Endothelial cell of umbilical vein (primary cell): ENCODE measurements around the gene ATP8A2. TPM values are rescaled to one million over a fixed set of nuclear protein-coding genes. Genes with fewer than 3 reads are reported as not detected.

Experiments
- BruUV-seq: library from RNA; stranded (reverse); fragments of 400-500 nt; replicated peaks from 2 replicates; lab custom pipeline; 2021; lab: Mats Ljungman, UMichigan
- CTCF ChIA-PET: fragments of 300-600, 350-600 bp; sonication (Branson Sonifier 250); formaldehyde crosslinking; loops from one replicate; lab custom pipeline; 2021; ENCODE audit warnings: antibody characterized with exemption, inconsistent platforms; lab: Charles Lee
- POLR2A ChIA-PET: fragments of 300-600, 350-600 bp; sonication (Branson Sonifier 250); formaldehyde crosslinking; loops from one replicate; lab custom pipeline; 2021; ENCODE audit warnings: antibody characterized with exemption, inconsistent platforms; lab: Charles Lee
- DNase-seq: peaks from one replicate; pipeline ENCODE4 v3.0.0-alpha.2; 2011; ENCODE audit warnings: low read depth, low spot score
- FAIRE-seq: peaks from 2 replicates; lab custom pipeline; 2011; peaks lifted over from hg19 to GRCh38; lab: Jason Lieb, UNC
- H2AFZ ChIP-seq: 2 replicates; pipeline ENCODE4 v1.6.0; 2012; ENCODE audit warnings: low read depth, low read length, control low read depth, inconsistent platforms
- H3K27ac ChIP-seq: 2 replicates; pipeline ENCODE4 v1.5.1; 2011; ENCODE audit warnings: low read depth, mild to moderate bottlenecking, control low read depth, low read length, moderate library complexity; ENCODE audit not compliant: insufficient read depth
- H3K27me3 ChIP-seq, 2 experiments: 2 replicates each; pipeline versions ENCODE4 v1.6.0 to v1.6.1; 2011; ENCODE audit warnings: low read length in 2 of 2, mixed read lengths in 1 of 2; ENCODE audit not compliant: control insufficient read depth in 2 of 2, insufficient read depth in 2 of 2
- H3K36me3 ChIP-seq, 2 experiments: 2 replicates in 1 of 2; 3 replicates in 1 of 2; pipeline ENCODE4 v1.5.1; 2011; ENCODE audit warnings: low read length in 2 of 2, mild to moderate bottlenecking in 1 of 2, moderate library complexity in 1 of 2; ENCODE audit not compliant: control insufficient read depth in 2 of 2, insufficient read depth in 2 of 2; ENCODE audit errors: extremely low read depth in 1 of 2
- H3K4me1 ChIP-seq: 3 replicates; pipeline ENCODE4 v1.5.1; 2011; ENCODE audit warnings: mild to moderate bottlenecking, low read length; ENCODE audit not compliant: control insufficient read depth, insufficient read depth; ENCODE audit errors: extremely low read depth
- H3K4me2 ChIP-seq: 2 replicates; pipeline ENCODE4 v1.6.1; 2011; ENCODE audit warnings: low read length, control low read depth, mixed read lengths; ENCODE audit not compliant: insufficient read depth
- H3K4me3 ChIP-seq, 3 experiments: fragments of 200-600 bp in 1 of 3; sonication (generic), shearing (Covaris generic) in 1 of 3; replicated peaks in 1 of 3; 2 replicates each; pipeline ENCODE4 v1.5.1; 2011 to 2016; ENCODE audit warnings: control low read depth in 3 of 3, low read length in 3 of 3, mild to moderate bottlenecking in 2 of 3, inconsistent platforms in 1 of 3, low read depth in 1 of 3, moderate library complexity in 1 of 3; ENCODE audit not compliant: insufficient read depth in 1 of 3
- H3K79me2 ChIP-seq: 2 replicates; pipeline ENCODE4 v1.6.0; 2012; ENCODE audit warnings: low read length, inconsistent platforms; ENCODE audit not compliant: control insufficient read depth, insufficient read depth
- H3K9ac ChIP-seq: replicated peaks from 2 replicates; pipeline ENCODE3; 2011; ENCODE audit warnings: low read length, control low read depth; ENCODE audit not compliant: insufficient read depth; ENCODE audit errors: extremely low read depth
- H3K9me1 ChIP-seq: replicated peaks from 3 replicates; pipeline ENCODE4 v1.6.0; 2011; ENCODE audit warnings: mild to moderate bottlenecking, low read length; ENCODE audit not compliant: control insufficient read depth, insufficient read depth; ENCODE audit errors: extremely low read depth
- H3K9me3 ChIP-seq: replicated peaks from 2 replicates; pipeline ENCODE4 v1.5.1; 2012; ENCODE audit warnings: low read length, inconsistent platforms; ENCODE audit not compliant: control insufficient read depth, insufficient read depth
- H4K20me1 ChIP-seq: replicated peaks from 2 replicates; pipeline ENCODE3; 2011; ENCODE audit warnings: mild to moderate bottlenecking, low read length; ENCODE audit not compliant: control insufficient read depth, insufficient read depth; ENCODE audit errors: extremely low read depth
- CTCF ChIP-seq, 2 donors: IDR thresholded peaks; 1 replicate in 1 of 2; 2 replicates in 1 of 2; pipeline ENCODE4 v1.5.1; 2011; ENCODE audit warnings: low read length in 2 of 2, mild to moderate bottlenecking in 2 of 2, moderate library complexity in 2 of 2, control low read depth in 1 of 2, inconsistent platforms in 1 of 2, low read depth in 1 of 2; ENCODE audit not compliant: insufficient read depth in 1 of 2; ENCODE audit errors: extremely low read depth in 1 of 2
- EZH2 ChIP-seq: IDR thresholded peaks from 2 replicates; pipeline ENCODE4 v1.6.1; 2012; ENCODE audit warnings: borderline replicate concordance, low read depth, mild to moderate bottlenecking, moderate library complexity, low read length, inconsistent platforms; ENCODE audit not compliant: severe bottlenecking
- FOS ChIP-seq: IDR thresholded peaks from 2 replicates; pipeline ENCODE4 v1.6.1; 2011; ENCODE audit warnings: mild to moderate bottlenecking, low read length, moderate library complexity, borderline replicate concordance; ENCODE audit not compliant: insufficient read depth
- GATA2 ChIP-seq: IDR thresholded peaks from 2 replicates; pipeline ENCODE4 v1.7.0; 2011; ENCODE audit warnings: low read depth, mild to moderate bottlenecking, moderate library complexity, mixed read lengths, low read length; ENCODE audit not compliant: insufficient read length, insufficient read depth
- JUN ChIP-seq: IDR thresholded peaks from 2 replicates; pipeline ENCODE4 v1.6.1; 2011; ENCODE audit warnings: borderline replicate concordance, low read depth; ENCODE audit not compliant: insufficient read length, insufficient read depth
- MAX ChIP-seq: IDR thresholded peaks from 2 replicates; pipeline ENCODE4 v1.6.1; 2011; ENCODE audit not compliant: insufficient read depth, insufficient read length
- MYC ChIP-seq: IDR thresholded peaks from one replicate; pipeline ENCODE4 v1.6.1; 2011; ENCODE audit warnings: mild to moderate bottlenecking, low read depth, low read length
- POLR2A ChIP-seq: IDR thresholded peaks from 2 replicates; pipeline ENCODE4 v1.6.1; 2012; ENCODE audit warnings: low read depth, mild to moderate bottlenecking, control low read depth, low read length
- POLR2AphosphoS5 ChIP-seq: IDR thresholded peaks from 2 replicates; pipeline ENCODE4 v1.6.1; 2012; ENCODE audit warnings: low read depth, mild to moderate bottlenecking, control low read depth, low read length, moderate library complexity; ENCODE audit not compliant: insufficient read depth
- dilution Hi-C: fragments of 300-500 bp; cut with MboI; formaldehyde crosslinking; loops from one replicate; pipeline ENCODE4 v1.15.0; 2019; ENCODE audit warnings: low sequenced_read_pairs; ENCODE audit not compliant: extremely low pct_ligation_motif_present
- intact Hi-C: fragments of 100-400 bp; cut with micrococcal nuclease; formaldehyde crosslinking; loops from one replicate; pipeline ENCODE4 v1.10.0; 2022
- polyA plus RNA-seq, 4 experiments: library from polyadenylated mRNA; depleted of rRNA in 3 of 4; stranded (reverse) in 3 of 4; unstranded in 1 of 4; fragments of >200 nt; gene quantifications; 2 replicates each; pipeline versions ENCODE4 v1.2.1 to v1.2.3, GENCODE V29; 2011 to 2012; ENCODE audit warnings: missing spikeins in 1 of 4
- total RNA-seq: library from RNA; stranded (reverse); gene quantifications from 2 replicates; pipeline ENCODE4 v1.2.3, GENCODE V29; 2021

ATP8A2 gene
- total and polyA plus RNA-seq, 2 donors (not counting 3 experiments of a cell fraction or from before 2014, with no cell fraction given) = 0.11 to 0.49 TPM

- CTCF ChIA-PET = no interaction called here
- Histone ChIP-seq H3K9ac (no peak overlapping the region), H3K4me1 (no peaks in the 10 kb centered on the region), H3K9me1 (no peaks in the 10 kb centered on the region), H2AFZ (no peak overlapping the region), H3K4me3 (no peak overlapping the region), H4K20me1 (no peaks in the 10 kb centered on the region), H3K36me3 (no peaks in the 10 kb centered on the region), H3K79me2 (no peaks in the 10 kb centered on the region), H3K9me3 (no peaks in the 10 kb centered on the region), H3K27ac (no peak overlapping the region), H3K27me3 (no peaks in the 10 kb centered on the region), H3K4me2 (no peak overlapping the region)
- DNase-seq (no peak), FAIRE-seq (no peak)
- POLR2A ChIA-PET = no interaction called here
- BruUV-seq = no TSS peak
- intact Hi-C loops (no loop called here), dilution Hi-C loops (no loop called here)
- no peak for TF ChIP-seq EZH2
- TF ChIP-seq POLR2A = no peak
- TF ChIP-seq MAX = no peak
- TF ChIP-seq POLR2AphosphoS5 = no peak
- no peak for TF ChIP-seq GATA2
- TF ChIP-seq JUN = no peak
- no peak for TF ChIP-seq CTCF (IDR thresholded peaks at IDR 0.05; ENCODE audit: extremely low read depth in 1 of 2, insufficient read depth in 1 of 2, low read depth in 1 of 2, low read length in 2 of 2)
- TF ChIP-seq MYC = no peak
- no peak for TF ChIP-seq FOS
Observed at GRCh38 chr13:25679936-25680335, 308.2 kb downstream of the ATP8A2 start.
